ENCODE results near the gene SIGLEC1.

DNA sequence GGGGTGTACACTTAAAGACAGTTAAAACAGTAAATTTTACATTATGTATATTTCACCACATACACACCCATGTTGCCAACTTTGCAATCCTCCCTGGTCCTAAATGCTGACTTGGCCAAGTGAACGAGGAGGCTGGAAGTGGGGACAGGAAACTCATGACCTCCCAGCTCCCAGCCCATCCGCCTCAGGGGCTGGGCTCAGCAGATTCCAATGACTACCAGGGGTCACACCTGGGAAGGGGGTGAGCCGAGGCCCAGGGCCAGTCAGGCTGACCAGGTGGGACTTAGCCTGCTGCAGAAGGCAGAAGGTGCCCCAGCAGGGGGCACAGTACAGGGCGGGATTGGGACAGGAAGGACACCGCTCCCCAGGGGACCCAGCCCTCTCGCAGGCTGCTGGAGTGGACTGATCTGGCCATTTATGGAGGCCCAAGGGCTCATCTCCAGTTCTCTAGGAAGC is 2.4 kb downstream of the SIGLEC1 start:
- TF ChIP-seq POLR2AphosphoS5 (IDR thresholded peaks at IDR 0.05; ENCODE audit: low read depth, low read length) = no peak
- no peak for TF ChIP-seq POLR2A (IDR thresholded peaks at IDR 0.05; ENCODE audit: low read depth, low read length)
- TF ChIP-seq TAF1 (IDR thresholded peaks at IDR 0.05; ENCODE audit: borderline replicate concordance, low read depth, low read length) = no peak
